GM19035 (cell line): ENCODE results near the gene RSAD2.
A peak's percentile ranks its signal among the peaks of the same experiment; 100 is the strongest.

Experiments used
- ATAC-seq: cut with Tn5 transposase; IDR thresholded peaks from one replicate; pipeline ENCODE4 v1.9.1; 2021; ENCODE audit not compliant: unreplicated experiment

Gene RSAD2

GRCh38 chr2:6942848-6943247 lies 65.3 kb downstream of the RSAD2 start:
- ATAC-seq: no peak

GRCh38 chr2:6943523-6943922 lies 65.9 kb downstream of the RSAD2 start:
- no peak for ATAC-seq

GRCh38 chr2:6943971-6944370 lies 66.4 kb downstream of the RSAD2 start:
- ATAC-seq: no peak

- ATAC-seq: no peak
These were observed 67.0 kb downstream of the RSAD2 start for GRCh38 chr2:6944555-6944954.

- peak; percentile 94 for ATAC-seq
These were observed 67.7 kb downstream of the RSAD2 start for GRCh38 chr2:6945087-6945813.

- no peak for ATAC-seq
These were observed 68.2 kb downstream of the RSAD2 start for GRCh38 chr2:6945821-6946220.

GRCh38 chr2:6946722-6947121 lies 69.1 kb downstream of the RSAD2 start:
- no peak for ATAC-seq
